HepG2 (cell line): Measurements from ENCODE around the gene SPATA32. TPM values are rescaled to one million over a fixed set of nuclear protein-coding genes. Genes with fewer than 3 reads are reported as not detected.

Experiments used
- ATAC-seq: fragments of 200-7000 bp; cut with Tn5 transposase; 3 replicates; pipeline ENCODE4 v1.9.1; 2020; ENCODE audit warnings: mild to moderate bottlenecking, moderate library complexity
- BruUV-seq: library from RNA; stranded (reverse); fragments of 400-500 nt; replicated peaks from 2 replicates; lab custom pipeline; 2021; lab: Mats Ljungman, UMichigan
- CTCF ChIA-PET: fragments of 300-600 bp; formaldehyde crosslinking; extraction: SDS; loops from one replicate; lab custom pipeline; 2021; ENCODE audit warnings: low total read pairs, inconsistent platforms, low intra/inter-chr PET ratio; lab: Yijun Ruan, JAX
- POLR2A ChIA-PET: fragments of 350-600 bp; sonication (Branson Sonifier 250); formaldehyde crosslinking; loops from one replicate; lab custom pipeline; 2020; ENCODE audit warnings: antibody characterized with exemption, inconsistent platforms; lab: Yijun Ruan, JAX
- DNase-seq: peaks from one replicate; pipeline ENCODE4 v3.0.0-alpha.2; 2015; ENCODE audit warnings: low spot score
- FAIRE-seq: peaks from 3 replicates; lab custom pipeline; 2011; peaks lifted over from hg19 to GRCh38; lab: Jason Lieb, UNC
- H2AFZ ChIP-seq: one replicate; pipeline ENCODE4 v1.6.1; 2011; ENCODE audit warnings: low read length, inconsistent platforms
- H3K27ac ChIP-seq: fragments of 300-600 bp; 3 replicates; pipeline ENCODE4 v1.8.0; 2011; ENCODE audit warnings: mixed run types, mild to moderate bottlenecking, mixed read lengths, low read length, inconsistent platforms; ENCODE audit not compliant: insufficient read depth; ENCODE audit errors: extremely low read length
- H3K27me3 ChIP-seq, 2 experiments: fragments of 200-600 bp in 1 of 2; 2 replicates in 1 of 2; 3 replicates in 1 of 2; pipeline versions ENCODE4 v1.6.0 to v1.8.0; 2011; ENCODE audit warnings: low read length in 2 of 2, mild to moderate bottlenecking in 2 of 2, moderate library complexity in 2 of 2, inconsistent platforms in 1 of 2; ENCODE audit not compliant: insufficient read depth in 2 of 2, control insufficient read depth in 1 of 2
- H3K36me3 ChIP-seq, 2 experiments: fragments of 200-600 bp in 1 of 2; replicated peaks in 1 of 2; 2 replicates in 1 of 2; 3 replicates in 1 of 2; pipeline versions ENCODE4 v1.5.1 to v1.8.0; 2011; ENCODE audit warnings: low read length in 2 of 2, inconsistent platforms in 1 of 2; ENCODE audit not compliant: insufficient read depth in 2 of 2, control insufficient read depth in 1 of 2
- H3K4me1 ChIP-seq: 2 replicates; pipeline ENCODE4 v1.5.1; 2012; ENCODE audit warnings: low read length, inconsistent platforms; ENCODE audit not compliant: insufficient read depth
- H3K4me2 ChIP-seq: 2 replicates; pipeline ENCODE4 v1.6.0; 2011; ENCODE audit warnings: low read depth, low read length, inconsistent platforms
- H3K4me3 ChIP-seq, 3 experiments: fragments of 200-600 bp in 1 of 3; sonication (generic), shearing (Covaris generic) in 1 of 3; replicated peaks in 1 of 3; 2 replicates each; pipeline ENCODE4 v1.5.1; 2011 to 2016; ENCODE audit warnings: low read length in 3 of 3, inconsistent platforms in 2 of 3, low read depth in 2 of 3, mild to moderate bottlenecking in 2 of 3, control low read depth in 1 of 3, mixed read lengths in 1 of 3; ENCODE audit not compliant: insufficient read depth in 1 of 3
- H3K79me2 ChIP-seq: one replicate; pipeline ENCODE4 v1.6.1; 2011; ENCODE audit warnings: low read length, inconsistent platforms; ENCODE audit not compliant: insufficient read depth
- H3K9ac ChIP-seq: 2 replicates; pipeline ENCODE4 v1.6.0; 2011; ENCODE audit warnings: mild to moderate bottlenecking, low read depth, low read length, inconsistent platforms; ENCODE audit not compliant: insufficient read depth
- H3K9me3 ChIP-seq: 2 replicates; pipeline ENCODE4 v1.5.1; 2012; ENCODE audit warnings: mild to moderate bottlenecking, low read length
- H4K20me1 ChIP-seq: 2 replicates; pipeline ENCODE4 v1.6.0; 2011; ENCODE audit warnings: inconsistent platforms, mild to moderate bottlenecking, low read length, moderate library complexity; ENCODE audit not compliant: insufficient read depth
- FOXP4 ChIP-seq: sonication (generic); formaldehyde crosslinking; IDR thresholded peaks from 2 replicates; pipeline ENCODE4 v1.4.0; 2020; ENCODE audit warnings: missing genetic modification reagents
- HNRNPL ChIP-seq: fragments of 200-400 bp; formaldehyde crosslinking; IDR thresholded peaks from 2 replicates; pipeline ENCODE4 v1.6.1; 2017; ENCODE audit warnings: mild to moderate bottlenecking, low read depth, low read length
- NRL ChIP-seq: sonication (generic); formaldehyde crosslinking; IDR thresholded peaks from 2 replicates; pipeline ENCODE4 v1.5.0; 2020; ENCODE audit warnings: missing genetic modification reagents, mild to moderate bottlenecking, moderate library complexity, borderline replicate concordance
- REPIN1 ChIP-seq: sonication (generic); formaldehyde crosslinking; IDR thresholded peaks from 2 replicates; pipeline ENCODE4 v1.8.0; 2022; ENCODE audit warnings: missing genetic modification reagents, low read depth, mild to moderate bottlenecking, borderline replicate concordance
- SMARCC2 ChIP-seq: fragments of 450-650 bp; IDR thresholded peaks from 2 replicates; pipeline ENCODE4 v1.6.1; 2017; ENCODE audit warnings: antibody characterized with exemption, mild to moderate bottlenecking
- SOX5 ChIP-seq: IDR thresholded peaks from 2 replicates; pipeline ENCODE4 v1.6.1; 2016; ENCODE audit warnings: borderline replicate concordance
- ZNF589 ChIP-seq: sonication (generic); formaldehyde crosslinking; conservative IDR thresholded peaks from 2 replicates; pipeline ENCODE4 v1.8.0; 2022; ENCODE audit warnings: mild to moderate bottlenecking, moderate library complexity, missing genetic modification reagents
- ZNF629 ChIP-seq: sonication (generic); formaldehyde crosslinking; conservative IDR thresholded peaks from 2 replicates; pipeline ENCODE4 v1.5.0; 2020; ENCODE audit warnings: missing genetic modification reagents
- WGBS: methylation state at CpG from one replicate; pipeline ENCODE4 v1.1.6; 2017; ENCODE audit warnings: low lambda C conversion rate; 5-methylcytosine and 5-hydroxymethylcytosine counted together
- in situ Hi-C: cut with HindIII; loops from 2 replicates; pipeline ENCODE4 v1.10.0; 2017; ENCODE audit warnings: low pct_unique_long_range_greater_than_20kb; ENCODE audit not compliant: extremely low pct_ligation_motif_present
- intact Hi-C: fragments of 100-400 bp; cut with micrococcal nuclease; formaldehyde crosslinking; loops from one replicate; pipeline ENCODE4 v1.10.0; 2022; ENCODE audit not compliant: unreplicated experiment
- polyA plus RNA-seq, 8 experiments: library from polyadenylated mRNA; depleted of rRNA in 3 of 8; stranded (reverse) in 7 of 8; unstranded in 1 of 8; fragments of >200 nt; fragmentation: Illumina TruSeq in 4 of 8; extraction: Trizol in 4 of 8; gene quantifications; 2 replicates each; pipeline versions ENCODE4 v1.2.1 to v1.2.3, GENCODE V29; 2011 to 2016; ENCODE audit warnings: low read depth in 4 of 8, missing spikeins in 1 of 8, mixed read lengths in 1 of 8; ENCODE audit not compliant: insufficient read depth in 1 of 8
- total RNA-seq, 5 experiments: library from RNA; depleted of rRNA; stranded (reverse); fragments of >200 nt; fragmentation: Illumina TruSeq; extraction: Trizol; gene quantifications; 2 replicates each; pipeline ENCODE4 v1.2.3, GENCODE V29; 2016; ENCODE audit warnings: low read depth in 1 of 5

The SPATA32 gene
- total and polyA plus RNA-seq, 2 of the 13 experiments (the other 11 are each of a cell fraction or from before 2014, with no cell fraction given), result not detected

DNA sequence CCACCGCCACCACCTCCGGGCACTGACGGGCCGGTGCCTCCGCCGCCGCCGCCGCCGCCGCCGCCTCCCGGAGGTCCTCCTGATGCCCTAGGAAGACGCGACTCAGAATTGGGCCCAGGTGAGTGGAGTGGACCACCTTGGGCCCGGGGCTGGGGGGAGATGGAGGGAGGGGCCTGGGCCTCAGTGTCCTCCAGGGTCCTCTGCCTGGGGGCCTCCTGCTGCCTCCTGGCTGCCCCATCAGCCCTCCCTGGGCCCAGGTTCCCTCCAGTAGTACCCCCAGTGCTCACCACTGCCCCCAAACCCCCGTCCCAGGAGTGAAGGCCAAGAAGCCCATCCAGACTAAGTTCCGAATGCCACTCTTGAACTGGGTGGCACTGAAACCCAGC, 19.9 kb downstream of the SPATA32 start:
- H2AFZ ChIP-seq, result no peak overlapping the region
- intact Hi-C loops, result no loop called here
- TF ChIP-seq SMARCC2, result no peak
- no peak for TF ChIP-seq SOX5 (CRISPR knock-in tag)
- no peak for TF ChIP-seq REPIN1 (CRISPR knock-in tag)
- no peak for TF ChIP-seq NRL (CRISPR knock-in tag)
- TF ChIP-seq ZNF629 (CRISPR knock-in tag), result no peak
- no peak for TF ChIP-seq ZNF589 (CRISPR knock-in tag)
- no peak for TF ChIP-seq HNRNPL
- no peak for TF ChIP-seq FOXP4 (CRISPR knock-in tag)
- TF ChIP-seq, all 625 proteins: peak for 0
- ChIA-PET POLR2A (no interaction called here), CTCF (no interaction called here)
- no peak for FAIRE-seq
- Histone ChIP-seq H3K27me3 (peaks cover 13 to 72% of the 10 kb centered on the region in 2 experiments), H4K20me1 (no peaks in the 10 kb centered on the region), H3K4me3 (no peak overlapping the region), H3K79me2 (no peaks in the 10 kb centered on the region), H3K9ac (no peak overlapping the region), H3K4me2 (no peak overlapping the region), H3K9me3 (no peaks in the 10 kb centered on the region), H3K27ac (no peak overlapping the region), H3K36me3 (no peaks in the 10 kb centered on the region), H3K4me1 (peaks cover 31% of the 10 kb centered on the region)
- ATAC-seq, result no peak
- no peak for DNase-seq
- no TSS peak for BruUV-seq
- in situ Hi-C loops, result no loop called here
- 34% methylated on average over 3 of the region's 18 CpGs for WGBS
